DOHH2 (cell line): ENCODE data around the gene DNMT1.

ENCODE experiments used
- H3F3A ChIP-seq: fragments of 200-600 bp; sonication (generic), shearing (Covaris generic); 2 replicates; pipeline ENCODE4 v1.6.0; 2016; ENCODE audit warnings: antibody characterized with exemption, mild to moderate bottlenecking; ENCODE audit not compliant: control insufficient read depth, insufficient read depth
- H3K27ac ChIP-seq: fragments of 200-600 bp; sonication (generic); 2 replicates; pipeline ENCODE4 v1.5.1; 2014; ENCODE audit warnings: low read depth, mild to moderate bottlenecking, low read length, moderate library complexity
- H3K27me3 ChIP-seq: fragments of 200-600 bp; sonication (generic); 2 replicates; pipeline ENCODE4 v1.6.1; 2014; ENCODE audit warnings: mild to moderate bottlenecking, low read length, mixed read lengths; ENCODE audit not compliant: control insufficient read depth
- H3K36me3 ChIP-seq: fragments of 200-600 bp; sonication (generic); 2 replicates; pipeline ENCODE4 v1.6.1; 2014; ENCODE audit warnings: mild to moderate bottlenecking, low read length, moderate library complexity, mixed read lengths; ENCODE audit not compliant: control insufficient read depth
- H3K4me1 ChIP-seq: fragments of 200-600 bp; sonication (generic); 2 replicates; pipeline ENCODE4 v1.6.1; 2014; ENCODE audit warnings: mild to moderate bottlenecking, low read length, mixed read lengths; ENCODE audit not compliant: control insufficient read depth
- H3K4me2 ChIP-seq: fragments of 200-600 bp; sonication (generic); 2 replicates; pipeline ENCODE4 v1.6.0; 2014; ENCODE audit warnings: mild to moderate bottlenecking, low read length, moderate library complexity
- H3K4me3 ChIP-seq: fragments of 200-600 bp; sonication (generic); 2 replicates; pipeline ENCODE4 v1.5.1; 2014; ENCODE audit warnings: mild to moderate bottlenecking, low read length, mixed read lengths
- H3K79me2 ChIP-seq: fragments of 200-600 bp; sonication (generic); 2 replicates; pipeline ENCODE4 v1.6.1; 2014; ENCODE audit warnings: mild to moderate bottlenecking, low read length, mixed read lengths; ENCODE audit not compliant: control insufficient read depth
- H3K9me2 ChIP-seq: fragments of 200-600 bp; sonication (generic); replicated peaks from 2 replicates; pipeline ENCODE4 v1.6.1; 2014; ENCODE audit warnings: mild to moderate bottlenecking, low read length, mixed read lengths; ENCODE audit not compliant: control insufficient read depth
- H3K9me3 ChIP-seq: fragments of 200-600 bp; sonication (generic); 2 replicates; pipeline ENCODE4 v1.6.1; 2014; ENCODE audit warnings: antibody characterized with exemption, low read length, mixed read lengths; ENCODE audit not compliant: control insufficient read depth, insufficient read depth
- H4K20me1 ChIP-seq: fragments of 200-600 bp; sonication (generic); 2 replicates; pipeline ENCODE4 v1.6.0; 2014; ENCODE audit warnings: low read depth, mild to moderate bottlenecking, antibody characterized with exemption, low read length, moderate library complexity; ENCODE audit not compliant: control insufficient read depth, insufficient read depth
- CTCF ChIP-seq: fragments of 200-600 bp; sonication (generic); IDR thresholded peaks from one replicate; pipeline ENCODE4 v1.5.1; 2014; ENCODE audit warnings: antibody characterized with exemption, mild to moderate bottlenecking, low read depth, low read length; ENCODE audit not compliant: poor library complexity, severe bottlenecking
- EZH2phosphoT487 ChIP-seq: fragments of 200-600 bp; sonication (generic); IDR thresholded peaks from 2 replicates; pipeline ENCODE4 v1.6.1; 2017; ENCODE audit warnings: borderline replicate concordance, mild to moderate bottlenecking, antibody characterized with exemption, low read length, moderate library complexity, mixed read lengths

Gene DNMT1

GRCh38 chr19:10087296-10088061 lies 107.3 kb downstream of the DNMT1 start:
- no peak overlapping the region for H3K27ac ChIP-seq
- TF ChIP-seq EZH2phosphoT487 (no peak), CTCF (no peak)

GRCh38 chr19:10086591-10087192 lies 108.1 kb downstream of the DNMT1 start:
- H3K36me3 ChIP-seq = no peaks in the 10 kb centered on the region
- no peaks in the 10 kb centered on the region for H3K9me2 ChIP-seq
- H3K9me3 ChIP-seq = no peaks in the 10 kb centered on the region
- no peak for TF ChIP-seq CTCF
- TF ChIP-seq EZH2phosphoT487 = no peak
- H3K4me1 ChIP-seq = peaks cover 25% of the 10 kb centered on the region
- H3K27me3 ChIP-seq = no peaks in the 10 kb centered on the region
- H3K79me2 ChIP-seq = peaks cover 5% of the 10 kb centered on the region; the same call in 1 of the 2 replicates
- H3K4me2 ChIP-seq = peak overlapping the region; percentile 100
- peaks cover 5% of the 10 kb centered on the region for H3F3A ChIP-seq
- H3K27ac ChIP-seq = no peak overlapping the region
- H3K4me3 ChIP-seq = peak overlapping the region; percentile 98
- no peaks in the 10 kb centered on the region for H4K20me1 ChIP-seq

More at GRCh38 chr19:10087296-10088061, 107.3 kb downstream of the DNMT1 start:
- Histone ChIP-seq H3K79me2 (peaks cover 5% of the 10 kb centered on the region; the same call in 1 of the 2 replicates), H3K4me3 (peak overlapping the region; percentile 98), H3K4me1 (peaks cover 31% of the 10 kb centered on the region), H3F3A (peaks cover 5% of the 10 kb centered on the region), H3K9me2 (no peaks in the 10 kb centered on the region), H3K4me2 (peak overlapping the region; percentile 100), H3K9me3 (no peaks in the 10 kb centered on the region), H3K36me3 (peaks cover 4% of the 10 kb centered on the region), H3K27me3 (no peaks in the 10 kb centered on the region), H4K20me1 (no peaks in the 10 kb centered on the region)

DNA sequence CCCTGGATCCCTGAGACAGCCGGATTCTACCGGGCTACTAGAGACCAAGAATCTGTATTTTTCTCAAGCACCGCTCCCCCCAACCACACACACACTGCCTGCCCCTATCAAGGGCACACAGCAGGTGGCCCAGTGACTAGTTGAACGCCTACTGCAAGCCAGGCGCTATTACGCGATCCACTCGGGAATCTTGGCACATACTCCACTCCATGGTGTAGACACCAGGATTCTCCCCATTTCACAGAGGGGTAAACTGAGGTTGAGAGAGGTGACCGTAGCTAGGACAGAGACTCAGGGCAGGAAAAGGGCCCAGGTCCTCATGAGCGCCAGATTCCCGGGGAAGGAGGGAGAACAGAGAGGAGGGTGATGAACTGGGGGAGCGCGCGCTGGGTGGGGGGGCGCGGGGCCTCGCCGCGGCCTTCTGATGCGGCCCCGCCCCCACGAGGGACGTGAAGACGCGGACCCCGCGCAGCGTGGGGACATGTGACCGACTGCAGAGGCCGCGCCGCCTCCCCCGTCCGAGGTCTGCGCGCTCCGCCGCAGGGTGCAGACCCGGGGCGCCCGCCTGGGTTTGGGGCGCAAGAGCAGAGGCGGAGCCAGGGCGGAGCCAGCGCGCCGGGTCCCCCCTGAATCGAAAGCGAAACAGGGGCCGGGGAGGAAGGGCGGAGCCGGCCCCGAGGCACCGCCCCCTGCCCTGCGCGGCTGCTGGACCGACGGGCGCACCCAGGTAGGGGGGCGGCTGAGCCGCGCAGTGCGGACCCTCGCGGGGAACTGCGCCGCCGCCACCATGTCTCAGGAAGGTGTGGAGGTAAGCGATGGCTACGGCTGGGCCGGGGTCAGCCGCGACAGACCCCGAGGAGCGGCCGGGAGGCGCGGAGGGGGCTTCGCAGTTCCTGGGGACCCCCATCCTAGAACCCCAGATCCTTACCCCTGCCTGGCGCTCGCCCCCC lies 108.8 kb downstream of the DNMT1 start, which contains the start of gene SHFL:
SHFL (plus strand) TSS at position 677 of the 950 bp plus-strand sequence; CDS start at position 788, 111 bp downstream.
- Histone ChIP-seq H3K27me3 (no peaks in the 10 kb centered on the region), H3K4me2 (peak within 1 kb of the TSS; percentile 100), H3K9me2 (no peaks in the 10 kb centered on the region), H3K27ac (no peak within 1 kb of the TSS), H3K4me3 (peak within 1 kb of the TSS; percentile 98), H3F3A (peaks cover 3% of the 10 kb centered on the region), H3K36me3 (no peaks in the 10 kb centered on the region), H3K4me1 (peaks cover 18% of the 10 kb centered on the region), H3K79me2 (peaks cover 5% of the 10 kb centered on the region; the same call in 1 of the 2 replicates), H4K20me1 (no peaks in the 10 kb centered on the region), H3K9me3 (no peaks in the 10 kb centered on the region)
- no peak for TF ChIP-seq CTCF
